Measurements from ENCODE around the gene MGMT.

MGMT gene

DNA sequence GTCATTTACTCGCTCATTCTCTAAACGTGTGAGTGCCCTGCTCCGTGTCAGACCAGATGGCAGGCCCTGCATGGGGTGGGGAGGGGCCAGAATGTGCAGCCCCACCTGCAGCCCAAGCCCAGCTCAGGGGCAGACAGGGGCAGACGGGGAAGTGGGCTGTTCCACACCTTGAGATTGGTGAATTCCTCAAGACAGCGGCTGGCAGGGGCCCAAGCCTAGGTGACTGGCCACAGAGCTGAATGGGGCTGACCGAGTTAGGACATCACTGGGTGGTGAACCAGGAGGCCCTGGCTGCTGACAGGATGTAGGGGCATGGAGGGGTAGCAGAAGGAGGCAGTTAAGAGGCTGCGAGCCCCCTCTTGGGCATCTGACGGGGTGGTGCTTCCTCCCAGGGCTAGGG, 79.1 kb downstream of the MGMT start:
- POLR2A ChIA-PET: no interaction called here

DNA sequence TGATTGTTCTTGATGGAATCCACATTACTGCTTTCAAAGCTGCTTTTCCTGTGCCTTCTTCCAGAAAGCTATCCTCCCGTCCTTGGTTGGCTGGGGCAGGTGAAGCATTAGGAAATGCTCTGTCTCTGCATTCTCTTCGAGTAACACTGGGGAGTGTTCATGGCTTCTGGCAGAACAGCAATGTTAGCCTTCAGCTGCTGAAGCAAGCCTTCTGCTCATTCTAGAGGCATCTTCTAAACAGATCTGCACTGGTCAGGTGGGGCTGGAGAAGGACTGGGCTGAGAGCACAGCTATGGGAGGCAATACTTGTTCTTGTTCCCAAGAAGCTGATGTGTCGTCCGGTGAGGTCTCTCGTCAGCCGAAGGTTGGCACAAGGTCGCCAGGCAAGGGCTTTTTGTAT, 80.6 kb downstream of the MGMT start:
- ChIA-PET POLR2A (no interaction called here), CTCF (interaction anchor here (1.3 kb wide), 1 partner anchor 15 kb away, joined by 3 read pairs; no protein-coding TSS in a partner anchor)
- TF ChIP-seq, protein P1, sequence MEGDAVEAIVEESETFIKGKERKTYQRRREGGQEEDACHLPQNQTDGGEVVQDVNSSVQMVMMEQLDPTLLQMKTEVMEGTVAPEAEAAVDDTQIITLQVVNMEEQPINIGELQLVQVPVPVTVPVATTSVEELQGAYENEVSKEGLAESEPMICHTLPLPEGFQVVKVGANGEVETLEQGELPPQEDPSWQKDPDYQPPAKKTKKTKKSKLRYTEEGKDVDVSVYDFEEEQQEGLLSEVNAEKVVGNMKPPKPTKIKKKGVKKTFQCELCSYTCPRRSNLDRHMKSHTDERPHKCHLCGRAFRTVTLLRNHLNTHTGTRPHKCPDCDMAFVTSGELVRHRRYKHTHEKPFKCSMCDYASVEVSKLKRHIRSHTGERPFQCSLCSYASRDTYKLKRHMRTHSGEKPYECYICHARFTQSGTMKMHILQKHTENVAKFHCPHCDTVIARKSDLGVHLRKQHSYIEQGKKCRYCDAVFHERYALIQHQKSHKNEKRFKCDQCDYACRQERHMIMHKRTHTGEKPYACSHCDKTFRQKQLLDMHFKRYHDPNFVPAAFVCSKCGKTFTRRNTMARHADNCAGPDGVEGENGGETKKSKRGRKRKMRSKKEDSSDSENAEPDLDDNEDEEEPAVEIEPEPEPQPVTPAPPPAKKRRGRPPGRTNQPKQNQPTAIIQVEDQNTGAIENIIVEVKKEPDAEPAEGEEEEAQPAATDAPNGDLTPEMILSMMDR (IDR thresholded peaks at IDR 0.05; ENCODE audit: control extremely low read depth, extremely low read depth, low read depth, missing control alignments): no peak
- no peak for DNase-seq (ENCODE audit: extremely low spot score)

More for the DNA sequence above, 79.1 kb downstream of the MGMT start:
- no peak for DNase-seq (ENCODE audit: extremely low spot score)
- TF ChIP-seq, protein P1 (IDR thresholded peaks at IDR 0.05; ENCODE audit: control extremely low read depth, extremely low read depth, low read depth, missing control alignments): no peak
- CTCF ChIA-PET: interaction anchor here (1.0 to 1.5 kb wide), 5 partner anchors 8 to 21 kb away, joined by 3 to 6 read pairs (median 3); no protein-coding TSS in a partner anchor

DNA sequence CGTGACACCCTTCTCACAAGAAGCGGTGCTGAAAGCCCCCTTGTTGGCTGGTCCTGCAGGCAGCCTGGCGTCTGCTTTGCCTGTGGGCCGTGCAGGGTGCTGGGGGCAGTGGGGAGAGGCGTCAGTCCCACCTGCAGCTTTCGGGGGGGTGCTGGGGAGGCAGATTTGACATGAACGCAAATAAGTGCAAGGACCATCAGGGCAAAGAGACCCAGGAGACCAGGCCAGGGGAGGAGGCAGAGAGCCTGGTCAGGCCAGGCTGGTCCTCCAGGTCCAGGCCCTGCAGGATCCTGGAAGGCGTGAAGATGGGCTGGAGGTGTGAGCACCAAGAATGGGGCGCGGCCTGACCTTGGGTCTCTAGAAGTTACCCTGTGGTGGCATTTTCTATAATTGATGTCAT, 81.6 kb downstream of the MGMT start:
- POLR2A ChIA-PET: no interaction called here
- TF ChIP-seq, protein P1 (IDR thresholded peaks at IDR 0.05; ENCODE audit: control extremely low read depth, extremely low read depth, low read depth, missing control alignments): no peak
- CTCF ChIA-PET: no interaction called here
- no peak for DNase-seq (ENCODE audit: extremely low spot score)

DNA sequence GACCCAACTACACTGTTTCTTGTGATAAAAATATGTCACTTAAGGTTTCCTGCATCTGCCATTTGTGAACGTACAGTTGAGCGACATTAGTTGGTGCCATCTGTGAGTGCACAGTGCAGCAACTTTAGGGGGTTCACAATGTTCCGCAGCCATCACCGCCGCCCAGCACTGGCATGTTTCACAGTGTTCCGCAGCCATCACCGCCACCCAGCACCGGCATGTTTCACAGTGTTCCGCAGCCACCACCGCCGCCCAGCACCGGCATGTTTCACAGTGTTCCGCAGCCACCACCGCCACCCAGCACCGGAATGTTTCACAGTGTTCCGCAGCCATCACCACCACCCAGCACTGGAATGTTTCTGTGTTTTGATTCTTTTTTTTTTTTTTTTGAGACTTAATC, 83.0 kb downstream of the MGMT start:
- no peak for DNase-seq (ENCODE audit: extremely low spot score)
- CTCF ChIA-PET: no interaction called here
- POLR2A ChIA-PET: no interaction called here
- TF ChIP-seq, protein P1 (IDR thresholded peaks at IDR 0.05; ENCODE audit: control extremely low read depth, extremely low read depth, low read depth, missing control alignments): no peak

DNA sequence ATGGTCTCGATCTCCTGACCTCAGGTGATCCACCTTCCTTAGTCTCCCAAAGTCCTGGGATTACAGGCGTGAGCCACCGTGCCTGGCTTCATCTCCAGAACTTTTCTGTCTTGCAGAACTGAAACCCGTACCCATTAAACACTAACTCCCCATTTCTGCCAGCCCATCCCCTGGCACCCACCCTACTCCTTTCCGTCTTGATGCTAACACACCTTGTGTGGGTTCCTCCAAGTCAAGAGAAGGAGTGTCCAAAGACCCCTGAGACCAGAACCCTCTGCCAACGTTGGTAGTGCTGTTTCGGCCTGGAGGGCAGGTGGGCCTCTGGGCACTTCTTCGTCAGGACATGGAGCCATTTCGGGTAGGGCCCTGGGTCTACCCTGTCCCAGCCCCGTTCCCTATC, 83.6 kb downstream of the MGMT start:
- no peak for DNase-seq (ENCODE audit: extremely low spot score)
- ChIA-PET POLR2A (no interaction called here), CTCF (no interaction called here)
- TF ChIP-seq, protein P1 (IDR thresholded peaks at IDR 0.05; ENCODE audit: control extremely low read depth, extremely low read depth, low read depth, missing control alignments): no peak

DNA sequence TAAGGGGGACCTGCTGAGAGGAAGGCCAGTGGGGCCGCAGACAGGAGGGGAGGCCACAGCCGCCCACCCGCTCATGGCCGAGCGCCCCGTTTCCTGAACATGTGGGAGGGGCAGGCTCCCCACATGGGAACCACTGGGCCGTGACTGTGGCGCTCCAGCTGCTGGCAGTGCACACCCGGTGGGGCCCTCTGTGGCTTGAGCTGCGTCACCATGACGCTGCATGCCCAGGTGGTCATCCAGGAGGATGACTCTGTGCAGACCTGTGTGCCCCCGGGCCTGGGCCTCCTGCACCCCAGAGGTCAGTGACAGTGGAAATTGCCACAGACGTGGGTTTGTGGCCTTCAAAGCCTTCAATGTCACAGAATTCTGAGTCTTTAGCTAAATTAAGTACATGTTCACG, 85.1 kb downstream of the MGMT start:
- TF ChIP-seq, protein P1 (IDR thresholded peaks at IDR 0.05; ENCODE audit: control extremely low read depth, extremely low read depth, low read depth, missing control alignments): no peak
- ChIA-PET POLR2A (no interaction called here), CTCF (no interaction called here)
- DNase-seq (ENCODE audit: extremely low spot score): peak; percentile 60

DNA sequence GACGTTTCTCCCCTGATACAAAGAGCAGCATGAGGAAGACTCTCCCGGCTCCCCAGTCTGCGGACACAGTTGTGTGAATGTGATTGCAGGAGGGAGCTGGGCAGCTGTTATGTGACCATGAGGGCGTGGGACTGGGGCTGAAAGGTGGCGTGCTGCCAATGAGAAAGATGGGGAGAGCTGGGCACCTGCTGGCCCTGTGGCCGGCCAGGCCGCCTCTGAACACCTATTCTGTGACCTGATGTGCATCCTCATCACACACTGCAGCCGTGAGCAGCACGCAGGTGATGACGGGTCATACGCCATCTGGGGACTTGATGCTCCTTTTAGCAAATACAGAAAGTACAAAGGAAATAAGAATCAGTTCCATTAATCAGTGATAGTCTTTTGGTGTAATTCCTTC, 86.9 kb downstream of the MGMT start:
- POLR2A ChIA-PET: no interaction called here
- DNase-seq (ENCODE audit: extremely low spot score): no peak
- CTCF ChIA-PET: interaction anchor here (1.2 kb wide), 1 partner anchor 8 kb away, joined by 6 read pairs; no protein-coding TSS in a partner anchor
- TF ChIP-seq, protein P1 (IDR thresholded peaks at IDR 0.05; ENCODE audit: control extremely low read depth, extremely low read depth, low read depth, missing control alignments): no peak

All from GM10248 (cell line).